Renal cortex interstitium (tissue), 15 donors: ENCODE measurements around the gene RYR1. TPM values are rescaled to one million over a fixed set of nuclear protein-coding genes. Genes with fewer than 3 reads are reported as not detected.
A peak's percentile ranks its signal among the peaks of the same experiment; 100 is the strongest.

ENCODE experiments used
- DNase-seq, 11 donors: peaks; one replicate each; pipeline ENCODE4 v3.0.0-alpha.2; 2013; ENCODE audit warnings: low read depth in 9 of 11, low spot score in 4 of 11; ENCODE audit errors: extremely low read depth in 1 of 11
- long read RNA-seq, 16 experiments: transcript quantifications; one replicate each; lab custom pipeline, GENCODE V29; 2026
- polyA plus RNA-seq, 3 donors: library from polyadenylated mRNA; unstranded; fragments of 120-200 nt; gene quantifications; one replicate each; pipeline ENCODE4 v1.2.1, GENCODE V29; 2013; ENCODE audit not compliant: insufficient read length in 3 of 3

Gene RYR1
- polyA plus RNA-seq, result 1 to 10 TPM; 4.4 to 7.1 (median 5.3) TPM
- long read RNA-seq, donor 1, result 0 reads
- long read RNA-seq, donor 2, result 0 reads
- long read RNA-seq, donor 3, result 0 reads
- long read RNA-seq, donor 4, result 0 reads
- long read RNA-seq, donor 5, result 0 reads
- long read RNA-seq, donor 6, result 0 reads
- long read RNA-seq, donor 7, result 0 reads
- long read RNA-seq, donor 8, result 0 reads
- long read RNA-seq, donor 9, result 0 reads
- long read RNA-seq, donor 10, result 0 reads
- long read RNA-seq, donor 11, result 0 reads
- long read RNA-seq, donor 12, result 0 reads
- long read RNA-seq, donor 13, result 0 reads
- long read RNA-seq, donor 14, result 0 reads
- long read RNA-seq, donor 15, result 0 reads
- long read RNA-seq, donor 16, result 0 reads

DNA sequence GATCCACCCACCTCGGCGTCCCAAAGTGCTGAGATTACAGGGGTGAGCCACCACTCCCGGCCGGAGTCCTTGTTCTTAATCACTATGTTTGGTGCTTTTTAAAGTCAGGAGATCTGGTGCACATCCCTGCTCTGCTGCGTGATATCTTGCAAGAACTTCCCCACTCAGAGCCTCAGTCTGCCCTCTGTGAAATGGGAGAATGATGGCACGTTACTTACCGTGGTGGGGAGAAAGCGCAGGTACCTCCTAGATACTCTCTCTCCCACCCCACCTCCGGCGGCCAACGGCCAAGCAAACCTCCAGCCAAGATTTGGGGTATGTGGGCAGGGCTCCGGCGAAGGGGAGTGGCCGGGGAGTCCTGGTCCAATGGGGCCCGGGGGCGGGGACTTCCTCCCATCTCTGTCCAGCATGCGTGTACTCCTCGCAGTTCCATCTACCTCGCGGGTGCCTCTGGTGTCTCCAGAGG is at the start of gene RYR1:
TSS of gene RYR1 (plus strand) at position 424 of the 466 bp plus-strand sequence. CDS start 139 bp downstream, outside the sequence.
- DNase-seq, result peak in 1 of 11 donors; percentile 15

DNA sequence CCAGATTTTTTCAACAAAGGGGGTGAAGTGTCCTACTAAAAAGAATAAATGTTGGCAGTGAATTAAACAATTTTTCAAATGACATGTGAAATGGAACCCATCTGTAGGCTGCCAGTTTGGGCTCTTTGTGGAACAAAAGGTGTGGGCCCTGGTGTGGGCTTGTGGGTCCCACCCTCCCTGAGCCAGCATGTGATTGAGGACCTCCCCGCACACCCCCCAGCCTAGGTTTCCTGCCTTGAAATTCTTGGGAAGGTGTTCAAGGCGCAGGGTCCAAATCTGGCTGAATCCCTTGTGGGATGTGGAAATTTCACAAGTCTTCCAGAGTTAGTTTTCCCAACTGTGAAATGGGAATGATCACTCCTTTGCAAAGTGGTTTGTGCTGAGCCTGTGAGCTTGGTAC is 49.7 kb upstream of the RYR1 start:
- no peak for DNase-seq

DNA sequence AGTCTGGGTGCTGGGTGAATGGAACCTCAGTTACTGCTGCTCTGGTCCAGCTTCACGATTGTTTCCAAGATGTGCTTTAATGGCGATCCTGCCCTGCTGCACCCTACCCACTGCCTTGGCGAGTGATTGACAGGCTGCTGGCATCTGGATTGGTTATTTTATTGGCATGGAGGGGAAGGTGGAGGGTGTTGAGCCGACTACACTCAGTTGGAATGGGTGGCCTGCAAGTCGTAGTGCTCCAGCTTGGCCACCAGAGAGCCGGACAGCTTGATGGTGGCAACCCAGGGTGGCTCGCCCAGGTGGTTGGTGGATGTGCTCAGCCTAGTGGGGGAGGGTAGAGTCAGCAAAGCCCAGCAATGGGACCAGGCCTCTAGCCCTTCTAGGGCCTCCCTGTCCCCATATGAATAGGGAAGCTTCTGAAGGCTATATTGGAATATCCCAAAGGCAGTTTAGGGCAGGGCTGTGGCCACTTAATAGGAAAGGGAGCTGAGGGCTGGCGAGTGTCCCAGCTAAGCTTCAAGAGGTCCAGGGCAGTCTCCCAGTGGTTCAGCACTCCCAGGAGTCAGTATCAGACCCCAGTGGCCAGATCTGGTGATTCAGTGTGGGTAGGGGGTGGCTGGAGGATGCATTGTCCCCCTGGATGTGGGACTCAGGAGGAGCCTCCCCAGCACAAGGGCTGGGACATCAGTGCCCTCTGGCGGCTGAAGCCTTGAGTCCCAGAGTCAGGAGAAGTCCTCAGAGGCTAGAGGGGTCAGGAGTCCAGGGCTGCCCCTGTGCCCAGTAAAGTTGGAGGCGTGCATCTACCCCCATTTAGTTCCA is 49.1 kb upstream of the RYR1 start:
- DNase-seq, result no peak

DNA sequence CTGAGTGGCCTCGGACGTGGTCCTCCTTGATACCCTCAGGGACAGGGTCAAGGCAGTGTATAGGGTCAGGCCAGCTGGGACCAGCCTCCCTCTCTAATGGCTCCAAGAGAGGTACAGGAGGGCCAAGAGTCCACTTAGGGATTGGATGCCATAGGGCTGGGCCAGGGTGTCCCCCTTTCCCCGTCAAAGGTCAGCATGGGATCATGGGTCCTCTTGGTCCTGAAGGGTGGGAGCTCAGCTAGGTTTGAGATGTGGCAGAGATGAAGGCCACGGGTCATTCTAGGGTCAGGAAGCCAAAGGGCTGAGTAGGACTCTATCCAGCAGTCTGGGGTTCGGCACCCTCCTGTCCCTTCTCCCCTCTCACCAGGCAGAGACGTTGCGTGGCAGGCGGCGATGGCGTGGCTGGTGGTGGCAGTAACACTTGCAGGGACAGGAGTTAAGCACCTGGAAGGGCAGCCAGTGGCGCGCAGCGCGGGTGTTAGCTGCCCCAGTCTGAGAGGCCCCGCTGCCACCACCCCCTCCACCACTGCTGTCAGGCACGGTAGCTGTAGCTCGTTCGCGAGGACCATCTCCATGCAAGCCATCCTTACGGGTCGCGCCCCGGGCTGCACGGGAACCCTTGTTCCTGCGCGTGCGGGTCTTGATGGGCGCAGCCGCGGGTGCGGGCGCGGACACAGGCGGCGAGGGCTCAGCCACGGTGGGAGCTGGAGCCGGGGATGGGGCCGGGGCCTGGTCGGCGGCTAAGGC is 48.3 kb upstream of the RYR1 start:
- no peak for DNase-seq

DNA sequence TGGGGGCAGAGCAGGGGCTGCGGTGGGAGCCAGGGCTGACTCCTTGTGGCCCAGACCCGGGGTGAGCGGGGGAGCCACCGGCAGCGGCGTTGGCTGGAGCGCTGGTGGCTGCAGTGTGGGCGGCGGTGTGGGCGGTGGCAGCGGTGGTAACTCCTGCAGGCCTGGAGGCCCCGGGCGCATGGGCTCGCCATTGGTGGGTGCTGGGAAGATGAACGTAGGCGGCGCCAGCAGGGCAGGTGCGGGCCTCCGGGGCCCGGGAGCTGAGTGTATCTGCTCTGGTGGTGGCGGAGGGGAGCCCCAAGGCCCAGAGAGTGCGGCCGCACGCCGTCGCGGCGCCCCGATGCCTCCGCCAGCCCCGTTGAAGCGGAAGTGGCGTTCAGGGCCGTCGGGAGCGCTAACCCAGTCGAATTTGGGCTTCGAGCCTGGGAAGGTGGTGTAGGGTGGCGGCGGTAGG is 47.7 kb upstream of the RYR1 start:
- DNase-seq, result no peak

DNA sequence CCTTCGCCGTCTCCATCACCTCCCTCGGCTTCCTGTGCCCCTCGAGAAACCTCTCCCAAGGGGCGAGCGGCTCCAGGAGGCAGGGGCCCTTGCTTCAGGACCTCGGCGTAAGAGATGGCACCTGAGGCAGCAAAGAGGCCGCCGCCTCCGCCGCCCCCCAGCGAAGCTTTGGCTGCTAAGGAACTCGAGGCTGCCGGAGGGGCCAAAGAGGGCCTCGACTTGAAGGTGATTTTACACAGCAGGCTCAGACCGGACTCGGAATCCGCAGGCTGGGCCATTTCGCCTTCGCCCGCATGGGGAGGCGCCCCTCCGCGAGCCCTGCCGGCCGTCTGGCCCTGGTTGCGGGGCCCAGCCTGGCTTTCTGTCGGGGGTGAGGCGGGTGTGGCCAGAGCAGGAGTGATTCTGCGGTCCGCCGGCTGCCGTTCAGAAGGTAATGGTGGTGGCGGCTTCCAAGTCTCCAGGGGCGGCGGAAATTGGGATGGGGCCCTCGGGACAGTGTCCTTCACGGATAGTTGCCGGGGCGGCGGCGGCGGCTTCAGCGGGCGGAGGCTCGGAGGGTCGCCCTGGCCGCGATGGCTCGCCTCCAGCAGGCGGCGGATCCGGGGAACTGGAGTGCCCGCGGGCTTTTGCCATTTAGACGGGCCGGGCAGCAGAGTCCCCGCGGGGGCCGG is 47.1 kb upstream of the RYR1 start:
- no peak for DNase-seq

DNA sequence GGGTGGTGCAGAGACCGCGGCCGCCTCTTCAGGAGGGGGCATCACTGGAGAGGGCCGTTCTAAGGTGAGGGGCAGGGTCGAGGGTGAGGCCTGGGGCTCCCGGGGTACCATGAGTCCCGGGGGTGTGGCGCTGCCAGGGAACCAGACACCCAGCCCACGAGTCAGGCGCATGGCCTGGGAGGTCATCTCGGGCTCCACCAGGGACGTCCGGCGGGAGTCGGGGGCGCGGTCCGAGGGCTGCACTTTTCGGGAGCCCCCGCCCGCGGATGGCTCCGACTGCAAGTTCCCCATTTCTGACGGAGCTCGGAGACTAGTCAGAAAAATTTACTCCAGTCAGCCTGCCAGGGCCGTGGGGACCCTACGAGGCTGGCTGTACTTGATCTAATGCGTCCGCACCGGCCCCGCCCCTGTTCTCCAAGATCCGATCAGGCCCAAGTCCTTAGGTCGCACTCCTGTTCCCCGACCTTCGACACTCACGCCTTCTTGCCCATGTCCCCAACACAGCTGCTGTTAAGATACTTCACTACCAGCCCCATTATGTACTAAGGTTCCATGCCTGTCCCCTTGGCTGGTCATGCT is 46.4 kb upstream of the RYR1 start:
- no peak for DNase-seq

DNA sequence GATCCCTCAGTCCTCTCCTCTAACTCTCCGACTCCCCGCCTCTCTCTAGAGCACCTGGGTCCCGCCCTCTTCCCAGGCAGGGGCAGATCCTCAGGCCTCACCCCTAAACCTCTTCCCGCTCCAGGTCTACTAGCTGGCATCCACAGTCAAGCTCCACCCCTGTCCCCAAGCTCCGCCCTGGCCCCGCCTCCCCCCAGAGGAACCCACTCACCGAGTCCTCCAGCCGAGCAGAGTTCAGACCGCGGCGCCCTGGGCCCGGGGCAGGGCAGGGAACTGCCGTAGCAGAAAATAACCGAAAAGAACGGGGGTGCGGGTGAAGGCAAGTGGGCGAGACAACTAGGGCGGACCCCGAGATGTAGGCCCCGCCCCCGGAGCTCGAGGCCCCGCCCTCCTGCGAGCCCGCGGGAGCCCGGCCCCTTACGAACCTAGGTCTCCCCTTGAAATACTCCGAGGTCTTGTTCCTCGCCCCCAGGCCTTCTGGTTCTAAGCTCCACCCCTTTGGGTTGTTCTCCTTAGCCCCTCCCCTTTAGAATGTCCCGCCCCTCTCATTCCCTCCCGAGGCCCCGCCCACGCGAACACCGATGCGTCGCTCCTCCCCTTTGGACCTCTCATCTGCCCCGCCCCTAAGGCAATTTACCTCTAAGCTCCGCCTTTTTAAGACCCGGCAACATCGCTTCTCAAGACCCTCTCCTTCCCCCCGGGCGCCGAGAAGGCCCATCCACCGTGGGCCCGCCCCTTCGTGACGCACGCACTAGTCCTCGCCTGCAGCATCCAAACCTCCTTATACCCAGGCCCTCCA is 45.7 kb upstream of the RYR1 start, which contains the start of gene GGN:
TSS of gene GGN (minus strand) at position 485 of the 799 bp plus-strand sequence. CDS start 773 bp downstream, outside the sequence.
- DNase-seq, result peak in 6 of 11 donors; percentile 53 to 77 (median 61)

DNA sequence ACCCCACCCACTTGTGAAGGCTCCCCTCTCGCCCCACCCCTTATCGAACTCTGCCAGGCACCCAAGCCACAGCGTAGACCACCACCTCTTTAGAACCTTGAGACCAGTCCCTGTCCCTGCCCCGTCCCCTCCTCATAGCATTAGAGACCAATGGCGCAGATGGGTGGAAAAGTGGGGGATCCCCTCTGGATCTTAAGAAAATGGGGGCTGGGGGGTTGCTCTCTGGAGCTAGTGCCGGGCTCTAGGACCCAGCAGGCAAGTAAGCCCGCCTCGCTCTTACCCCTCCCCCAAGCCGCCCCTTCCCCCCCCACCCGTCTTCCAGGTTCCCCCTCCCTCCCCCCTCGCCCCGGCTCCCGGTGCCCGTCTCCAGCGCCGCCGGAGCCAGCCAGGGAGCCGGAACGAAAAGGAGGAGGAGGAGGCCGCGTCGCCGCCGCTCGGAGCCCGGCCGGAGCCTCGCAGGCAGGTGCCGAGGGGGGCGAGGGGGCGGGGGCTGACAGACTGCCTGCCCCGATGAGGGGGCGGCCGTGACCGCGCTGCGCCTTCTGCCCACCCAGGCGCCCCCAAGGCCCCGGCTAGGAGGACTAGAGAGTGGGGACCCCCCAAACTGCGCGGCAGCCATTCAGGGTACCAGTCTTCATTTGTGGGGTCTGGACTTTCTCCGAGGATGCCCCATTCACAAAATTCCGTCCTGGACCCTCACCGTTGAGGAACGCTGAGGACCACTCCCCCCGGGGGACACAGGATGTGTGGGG is 45.0 kb upstream of the RYR1 start, which contains the start of gene SPRED3:
TSS of gene SPRED3 (plus strand) at position 349 of the 752 bp plus-strand sequence. CDS start 1,606 bp downstream, outside the sequence.
- peak in 3 of 11 donors; percentile 48 to 61 (median 49) for DNase-seq

DNA sequence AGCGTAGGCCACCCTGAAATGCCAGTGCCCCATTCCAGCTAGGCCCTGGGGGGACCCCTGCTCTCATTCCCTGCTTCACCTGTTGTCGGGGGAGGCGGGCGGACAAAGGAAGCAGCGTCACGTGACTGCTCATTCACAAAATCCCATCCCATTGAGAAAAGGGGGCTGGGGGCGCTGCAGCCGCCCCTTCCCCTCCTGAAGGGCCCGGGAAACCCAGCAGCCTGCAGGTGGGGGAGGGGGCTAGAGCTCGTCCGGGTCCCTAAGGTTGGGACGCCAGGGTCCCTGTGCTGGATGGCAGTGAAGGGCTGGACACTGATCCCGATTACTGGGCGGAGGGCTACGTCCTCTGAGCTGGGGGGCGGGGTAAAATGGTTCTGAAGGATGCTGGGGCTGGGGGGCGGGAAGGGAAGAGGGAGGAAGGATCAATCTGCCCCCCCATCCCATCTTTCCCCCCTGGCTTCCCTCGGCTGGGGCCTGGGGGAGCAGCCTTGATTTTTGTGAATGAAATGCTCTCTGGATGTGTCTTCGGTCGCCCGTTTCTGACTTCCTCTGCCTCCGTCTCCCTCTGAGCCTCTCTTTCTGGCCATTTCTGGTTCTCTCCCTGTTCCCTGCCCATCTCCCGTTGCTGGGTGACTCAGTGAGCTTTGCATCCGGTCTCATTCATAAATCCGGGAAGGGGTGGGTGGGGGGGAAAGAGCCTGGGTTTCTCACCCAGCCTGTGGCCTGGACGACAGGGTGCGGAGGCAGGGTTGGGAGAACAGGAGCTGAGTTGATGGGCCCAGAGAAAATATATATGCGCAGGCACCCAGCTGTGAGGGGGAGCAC is 44.2 kb upstream of the RYR1 start:
- no peak for DNase-seq

DNA sequence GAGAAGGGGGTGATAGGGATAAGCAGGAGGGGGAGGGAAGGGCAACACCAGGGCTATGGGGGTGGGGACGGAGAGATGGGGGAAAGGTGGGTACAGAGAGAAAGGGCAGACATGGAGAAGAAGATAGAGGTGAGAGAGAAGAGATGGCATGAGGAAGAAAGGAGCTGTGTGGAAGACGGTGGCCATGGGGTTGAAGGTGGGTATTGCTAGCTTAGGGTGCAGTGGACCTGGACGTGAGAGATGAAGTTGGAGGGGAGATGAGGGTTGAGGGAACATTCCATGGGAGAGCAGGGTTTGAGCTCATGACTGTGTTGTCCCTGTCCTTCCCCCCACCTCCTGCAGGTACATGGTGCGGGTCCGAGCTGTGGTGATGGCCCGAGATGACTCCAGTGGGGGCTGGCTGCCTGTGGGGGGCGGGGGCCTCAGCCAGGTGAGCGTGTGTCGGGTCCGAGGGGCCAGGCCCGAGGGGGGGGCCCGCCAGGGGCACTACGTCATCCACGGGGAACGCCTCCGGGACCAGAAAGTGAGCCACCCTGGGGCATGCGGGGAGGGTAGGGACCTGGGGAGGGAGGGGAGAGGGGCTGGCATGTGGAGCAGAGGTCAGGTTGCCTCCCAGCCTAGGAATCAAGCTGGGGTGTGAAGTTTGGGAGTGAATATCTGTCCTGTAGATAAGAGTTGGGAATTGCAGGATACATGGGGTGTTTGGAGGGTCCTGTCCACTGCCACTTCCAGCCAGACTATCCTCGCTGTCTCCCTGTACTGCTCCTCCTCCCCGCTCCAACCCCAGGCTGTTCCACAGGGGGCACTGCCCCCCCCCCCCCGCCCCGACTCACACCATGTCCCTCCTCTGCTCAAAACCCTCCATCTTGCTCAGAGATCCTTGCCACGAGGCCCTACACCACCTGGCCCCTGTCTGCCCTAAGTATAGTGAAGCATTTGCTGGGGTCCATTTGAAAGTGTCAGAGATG is 43.2 kb upstream of the RYR1 start:
- DNase-seq, result no peak

DNA sequence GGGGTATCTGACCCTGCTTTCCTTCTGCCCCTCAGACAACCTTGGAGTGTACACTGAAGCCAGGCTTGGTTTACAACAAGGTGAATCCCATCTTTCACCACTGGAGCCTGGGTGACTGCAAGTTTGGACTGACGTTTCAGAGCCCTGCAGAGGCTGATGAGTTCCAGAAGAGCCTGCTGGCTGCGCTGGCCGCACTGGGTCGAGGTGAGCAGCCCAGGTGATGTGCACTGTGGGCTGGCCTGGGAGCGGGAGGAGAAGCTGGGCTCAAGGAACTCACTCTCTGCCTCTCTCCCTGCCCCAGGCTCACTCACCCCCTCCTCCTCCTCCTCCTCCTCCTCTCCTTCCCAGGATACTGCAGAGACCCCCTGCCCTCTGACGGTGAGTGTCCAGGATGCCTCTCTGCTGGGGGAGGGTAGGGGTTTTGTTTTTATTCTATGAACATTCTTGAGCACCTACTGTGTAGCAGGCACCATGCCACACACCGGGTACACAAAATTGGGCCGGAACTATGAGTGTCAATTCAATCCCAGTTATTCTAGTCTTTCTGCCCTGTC is 41.5 kb upstream of the RYR1 start:
- DNase-seq, result no peak

DNA sequence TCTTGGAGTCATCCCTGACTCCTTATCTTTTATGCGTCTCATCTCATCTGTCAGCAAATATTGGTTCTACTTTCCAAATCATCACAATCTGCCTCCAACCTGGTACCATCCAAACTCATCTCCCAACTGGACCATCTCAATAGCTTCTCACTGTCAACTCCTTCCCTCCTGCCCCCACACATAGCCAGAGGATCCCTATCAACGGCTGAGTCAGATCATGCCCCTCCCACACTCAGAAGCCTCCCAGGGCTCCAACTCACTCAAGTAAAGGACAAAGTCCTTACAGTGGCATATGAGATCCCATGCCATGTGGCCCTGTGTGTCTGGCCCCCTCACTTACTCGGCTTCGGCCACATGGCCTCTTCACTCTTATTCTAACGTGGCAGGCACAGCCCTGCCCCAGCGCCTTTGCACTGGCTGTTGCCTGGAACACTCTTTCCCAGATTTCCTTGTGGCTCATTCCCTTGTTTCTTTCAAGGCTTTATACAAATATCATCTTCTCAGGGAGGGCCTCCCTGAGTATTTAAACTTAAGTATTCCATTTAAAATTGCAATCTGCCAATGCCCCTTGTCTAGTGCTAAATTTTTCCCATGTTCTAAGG is 40.7 kb upstream of the RYR1 start:
- DNase-seq, result no peak

DNA sequence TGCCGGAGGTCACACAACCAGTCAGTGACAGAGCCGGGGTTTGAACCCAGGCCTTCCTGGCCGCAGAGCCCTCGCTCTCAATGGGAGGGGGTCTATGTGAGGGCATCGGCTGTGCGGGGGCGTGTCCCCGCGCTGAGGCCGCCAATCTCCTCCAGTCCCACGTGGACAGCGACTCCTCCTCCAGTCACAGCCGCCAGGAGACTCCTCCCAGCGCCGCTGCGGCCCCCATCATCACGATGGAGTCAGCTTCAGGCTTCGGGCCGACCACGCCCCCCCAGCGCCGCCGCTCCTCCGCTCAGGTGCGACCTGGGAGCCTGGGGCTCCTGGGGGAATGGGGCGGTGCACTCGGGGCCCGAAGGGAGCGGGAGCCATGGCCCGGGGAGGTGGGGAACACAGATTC is 39.0 kb upstream of the RYR1 start:
- DNase-seq, result peak in 1 of 11 donors; percentile 59
